ENCODE measurements around the gene SV2A. TPM values are rescaled to one million over a fixed set of nuclear protein-coding genes. Genes with fewer than 3 reads are reported as not detected.
"Not testable (repeated sequence)": the region's sequence is repeated elsewhere in the genome, so short reads cannot be mapped to it uniquely, and the experiment has no call there.

The SV2A gene
- total RNA-seq, 1 donor from 2014 or later, result 16.0 TPM

DNA sequence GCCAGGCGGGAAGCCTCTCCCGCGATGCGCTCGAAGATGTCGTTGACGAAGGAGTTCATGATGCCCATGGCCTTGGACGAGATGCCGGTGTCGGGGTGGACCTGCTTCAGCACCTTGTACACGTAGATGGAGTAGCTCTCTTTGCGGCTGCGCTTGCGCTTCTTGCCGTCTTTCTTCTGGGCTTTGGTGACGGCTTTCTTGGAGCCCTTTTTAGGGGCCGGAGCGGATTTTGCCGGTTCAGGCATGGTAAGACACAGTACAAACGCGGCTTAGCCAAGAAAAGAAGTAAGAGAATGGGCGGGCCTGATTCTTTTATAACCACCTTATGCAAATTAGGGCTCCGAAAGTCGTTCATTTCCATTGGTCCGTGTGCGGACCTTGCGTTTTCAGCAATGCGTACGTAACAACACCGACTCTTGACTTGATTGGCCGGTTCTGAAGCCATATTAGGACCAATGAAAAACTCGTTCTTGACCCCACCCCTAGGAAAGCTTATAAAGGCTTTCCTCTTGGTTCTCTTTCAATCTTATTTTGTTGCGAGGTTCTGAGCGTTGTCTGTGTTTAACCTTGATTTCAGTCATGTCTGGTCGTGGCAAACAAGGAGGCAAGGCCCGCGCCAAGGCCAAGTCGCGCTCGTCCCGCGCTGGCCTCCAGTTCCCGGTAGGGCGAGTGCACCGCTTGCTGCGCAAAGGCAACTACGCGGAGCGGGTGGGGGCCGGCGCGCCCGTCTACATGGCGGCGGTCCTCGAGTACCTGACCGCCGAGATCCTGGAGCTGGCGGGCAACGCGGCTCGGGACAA lies 31.0 kb downstream of the SV2A start:
- Mint-ChIP-seq H3K4me3 (ENCODE audit: unreplicated experiment) (no peak overlapping the region), H3K36me3 (ENCODE audit: low read depth) (no peaks in the 10 kb centered on the region), H3K27me3 (ENCODE audit: low read depth) (no peaks in the 10 kb centered on the region), H3K9me3 (ENCODE audit: low read depth) (no peaks in the 10 kb centered on the region), H3K27ac (ENCODE audit: unreplicated experiment) (no peak overlapping the region), H3K4me1 (ENCODE audit: low read depth) (peaks cover 8% of the 10 kb centered on the region)
- TF ChIP-seq, protein P1, sequence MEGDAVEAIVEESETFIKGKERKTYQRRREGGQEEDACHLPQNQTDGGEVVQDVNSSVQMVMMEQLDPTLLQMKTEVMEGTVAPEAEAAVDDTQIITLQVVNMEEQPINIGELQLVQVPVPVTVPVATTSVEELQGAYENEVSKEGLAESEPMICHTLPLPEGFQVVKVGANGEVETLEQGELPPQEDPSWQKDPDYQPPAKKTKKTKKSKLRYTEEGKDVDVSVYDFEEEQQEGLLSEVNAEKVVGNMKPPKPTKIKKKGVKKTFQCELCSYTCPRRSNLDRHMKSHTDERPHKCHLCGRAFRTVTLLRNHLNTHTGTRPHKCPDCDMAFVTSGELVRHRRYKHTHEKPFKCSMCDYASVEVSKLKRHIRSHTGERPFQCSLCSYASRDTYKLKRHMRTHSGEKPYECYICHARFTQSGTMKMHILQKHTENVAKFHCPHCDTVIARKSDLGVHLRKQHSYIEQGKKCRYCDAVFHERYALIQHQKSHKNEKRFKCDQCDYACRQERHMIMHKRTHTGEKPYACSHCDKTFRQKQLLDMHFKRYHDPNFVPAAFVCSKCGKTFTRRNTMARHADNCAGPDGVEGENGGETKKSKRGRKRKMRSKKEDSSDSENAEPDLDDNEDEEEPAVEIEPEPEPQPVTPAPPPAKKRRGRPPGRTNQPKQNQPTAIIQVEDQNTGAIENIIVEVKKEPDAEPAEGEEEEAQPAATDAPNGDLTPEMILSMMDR (IDR thresholded peaks at IDR 0.05), result no peak
- no peak for DNase-seq (ENCODE audit: low spot score)

DNA sequence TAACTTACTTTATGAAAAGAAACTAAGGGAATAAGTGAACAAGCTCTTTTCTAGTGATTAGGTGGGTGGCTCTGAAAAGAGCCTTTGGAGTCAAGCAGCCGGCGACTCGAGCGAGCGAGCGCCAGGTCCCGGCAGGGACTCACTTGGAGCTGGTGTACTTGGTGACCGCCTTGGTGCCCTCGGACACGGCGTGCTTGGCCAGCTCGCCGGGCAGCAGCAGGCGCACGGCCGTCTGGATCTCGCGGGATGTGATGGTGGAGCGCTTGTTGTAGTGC lies 31.6 kb downstream of the SV2A start:
- H3K36me3 Mint-ChIP-seq (ENCODE audit: low read depth); DNase-seq (ENCODE audit: low spot score); H3K9me3 Mint-ChIP-seq (ENCODE audit: low read depth); H3K27me3 Mint-ChIP-seq (ENCODE audit: low read depth); H3K4me1 Mint-ChIP-seq (ENCODE audit: low read depth); H3K27ac Mint-ChIP-seq (ENCODE audit: unreplicated experiment); H3K4me3 Mint-ChIP-seq (ENCODE audit: unreplicated experiment): not testable (repeated sequence)

DNA sequence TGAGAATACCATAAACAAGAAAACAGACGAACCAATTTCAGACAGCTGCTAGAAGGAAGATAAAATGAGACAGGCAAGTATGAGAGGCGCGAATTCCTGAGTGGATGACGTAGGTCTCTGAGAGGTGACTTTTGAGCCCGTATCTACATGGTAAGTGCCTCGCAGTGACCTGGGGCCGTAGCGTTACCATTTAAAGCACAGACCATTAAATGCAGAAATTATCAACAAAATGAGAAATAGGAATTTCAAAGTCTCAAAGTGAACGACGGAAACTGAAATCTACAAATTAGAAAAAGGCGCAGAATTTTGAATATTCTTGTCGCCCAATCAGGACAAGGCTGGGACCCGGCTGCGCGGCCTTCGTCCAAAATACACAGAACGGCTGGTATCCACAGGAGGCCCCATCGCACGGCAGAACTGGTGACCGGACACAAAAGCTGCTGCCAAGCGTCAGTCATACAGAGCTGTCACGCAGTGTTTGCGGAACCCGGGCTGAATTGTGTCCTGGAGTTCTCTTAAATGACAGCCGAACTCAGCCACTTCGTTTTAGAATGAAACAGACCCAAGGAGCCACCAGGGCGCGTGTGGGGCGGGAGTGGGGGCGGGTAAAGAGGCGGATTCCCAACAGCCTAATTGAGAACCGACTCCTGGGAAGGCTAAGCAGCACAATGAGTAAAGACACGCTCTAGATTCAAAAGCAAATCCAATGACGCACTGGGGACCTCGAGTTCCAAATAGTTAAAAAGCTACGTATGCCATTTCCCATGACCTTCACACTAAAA lies 32.1 kb downstream of the SV2A start:
- H3K4me3 Mint-ChIP-seq (ENCODE audit: unreplicated experiment), result no peak overlapping the region
- no peak for DNase-seq (ENCODE audit: low spot score)
- peaks cover 8% of the 10 kb centered on the region for H3K4me1 Mint-ChIP-seq (ENCODE audit: low read depth)
- H3K36me3 Mint-ChIP-seq (ENCODE audit: low read depth), result no peaks in the 10 kb centered on the region
- H3K9me3 Mint-ChIP-seq (ENCODE audit: low read depth), result no peaks in the 10 kb centered on the region
- no peaks in the 10 kb centered on the region for H3K27me3 Mint-ChIP-seq (ENCODE audit: low read depth)
- H3K27ac Mint-ChIP-seq (ENCODE audit: unreplicated experiment), result no peak overlapping the region
- TF ChIP-seq, protein P1 (IDR thresholded peaks at IDR 0.05), result peak; percentile 37

DNA sequence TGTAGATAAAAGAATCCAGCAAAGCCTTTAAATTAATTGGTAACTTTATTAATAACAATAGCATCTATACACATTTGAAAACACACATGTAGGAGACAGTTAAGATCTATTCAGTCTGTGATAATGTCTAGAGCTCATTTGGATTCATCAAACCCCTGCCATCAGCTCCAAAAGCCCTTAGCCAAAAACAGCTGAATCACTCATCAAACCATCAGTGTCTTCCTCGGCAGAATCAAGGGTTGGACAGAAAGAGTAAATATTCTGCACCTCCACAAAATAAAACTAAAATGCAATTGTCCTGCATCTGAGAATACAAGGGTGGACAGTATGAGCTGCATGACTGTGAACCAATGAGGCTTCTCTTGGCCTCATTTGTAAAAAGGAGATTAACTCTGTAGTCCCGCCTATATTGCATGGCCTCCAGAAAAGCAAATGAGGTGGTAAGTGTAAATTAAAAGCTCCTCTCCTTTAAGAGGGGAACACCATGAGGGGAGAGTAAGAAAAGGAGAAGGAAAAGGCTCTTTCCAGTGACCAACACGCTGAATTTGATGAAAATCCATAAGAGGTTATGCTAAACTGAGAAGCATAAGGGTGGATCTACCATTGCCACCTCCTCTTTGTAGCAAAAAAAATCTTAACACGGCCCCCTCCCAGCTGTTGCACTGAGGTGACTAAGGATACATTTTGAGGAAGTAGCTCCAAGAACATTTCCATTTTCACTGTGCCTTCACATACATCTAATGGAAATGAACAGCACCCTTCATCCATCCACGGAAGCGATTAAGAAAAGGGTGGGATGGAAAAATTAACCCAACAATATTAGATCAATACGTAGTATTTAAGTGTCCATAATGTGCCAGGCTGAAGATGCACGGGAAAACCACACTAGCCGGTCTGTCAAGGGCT lies 33.0 kb downstream of the SV2A start:
- no peak for DNase-seq (ENCODE audit: low spot score)
- TF ChIP-seq, protein P1 (IDR thresholded peaks at IDR 0.05), result no peak
- H3K4me3 Mint-ChIP-seq (ENCODE audit: unreplicated experiment), result no peak overlapping the region

DNA sequence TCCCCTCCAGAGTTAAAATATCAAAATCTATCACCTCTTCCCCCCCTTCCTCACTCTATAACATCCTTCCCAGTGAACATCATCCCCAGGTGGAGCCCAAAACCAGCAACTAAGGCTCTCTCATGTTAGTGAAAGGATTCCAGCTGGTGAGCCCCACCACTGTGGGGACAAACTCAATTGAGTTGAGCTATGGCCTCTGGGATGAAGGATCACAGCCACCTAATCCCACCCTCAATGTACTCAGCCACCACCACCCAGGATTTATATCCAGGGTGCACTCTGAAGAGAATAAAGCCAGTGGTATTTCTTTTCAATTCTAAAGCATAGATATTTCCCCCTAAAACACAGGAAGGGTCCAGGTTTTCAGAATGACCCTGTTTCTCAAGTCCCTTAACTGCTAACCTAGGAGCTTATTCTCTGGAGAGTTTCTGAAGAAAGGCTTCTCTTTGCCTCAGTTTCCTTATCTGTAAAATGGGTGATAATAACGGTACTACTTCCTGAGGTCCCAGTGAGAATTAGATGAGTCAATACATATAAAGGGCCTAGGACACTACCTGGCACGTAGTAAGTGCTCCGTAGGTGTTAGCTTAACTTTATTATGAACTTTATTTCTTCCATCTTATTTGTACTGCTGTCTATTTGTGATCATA lies 33.9 kb downstream of the SV2A start:
- DNase-seq (ENCODE audit: low spot score), result no peak
- Mint-ChIP-seq H3K27ac (ENCODE audit: unreplicated experiment) (no peak overlapping the region), H3K4me3 (ENCODE audit: unreplicated experiment) (no peak overlapping the region), H3K36me3 (ENCODE audit: low read depth) (no peaks in the 10 kb centered on the region), H3K9me3 (ENCODE audit: low read depth) (no peaks in the 10 kb centered on the region), H3K4me1 (ENCODE audit: low read depth) (peaks cover 5% of the 10 kb centered on the region), H3K27me3 (ENCODE audit: low read depth) (no peaks in the 10 kb centered on the region)
- TF ChIP-seq, protein P1 (IDR thresholded peaks at IDR 0.05), result no peak

More for the DNA sequence above, 33.0 kb downstream of the SV2A start:
- no peaks in the 10 kb centered on the region for H3K27me3 Mint-ChIP-seq (ENCODE audit: low read depth)
- no peaks in the 10 kb centered on the region for H3K9me3 Mint-ChIP-seq (ENCODE audit: low read depth)
- H3K36me3 Mint-ChIP-seq (ENCODE audit: low read depth), result no peaks in the 10 kb centered on the region
- no peak overlapping the region for H3K27ac Mint-ChIP-seq (ENCODE audit: unreplicated experiment)
- peaks cover 6% of the 10 kb centered on the region for H3K4me1 Mint-ChIP-seq (ENCODE audit: low read depth)
